Upper lobe of left lung (tissue), 6 donors: ENCODE results near the gene PAM. TPM values are rescaled to one million over a fixed set of nuclear protein-coding genes. Genes with fewer than 3 reads are reported as not detected.

Experiments used
- ATAC-seq, 2 donors: fragments of 200-7000 bp; cut with Tn5 transposase; one replicate each; pipeline ENCODE4 v1.9.1; 2022; ENCODE audit warnings: mild to moderate bottlenecking in 2 of 2, moderate library complexity in 2 of 2; ENCODE audit not compliant: low FRiP score in 2 of 2
- DNase-seq, 2 donors: peaks; one replicate each; pipeline ENCODE4 v3.0.0-alpha.2; 2019 to 2020
- H3K27ac ChIP-seq, 4 donors: fragments of 200-600 bp; sonication (generic); one replicate each; pipeline ENCODE4 v1.5.1; 2016 to 2019
- H3K27me3 ChIP-seq, 4 donors: fragments of 200-600 bp; sonication (generic); one replicate each; pipeline ENCODE4 v1.5.1; 2017 to 2019
- H3K36me3 ChIP-seq, 4 donors: fragments of 200-600 bp; sonication (generic); one replicate each; pipeline ENCODE4 v1.5.1; 2016 to 2019
- H3K4me1 ChIP-seq, 4 donors: fragments of 200-600 bp; sonication (generic); one replicate each; pipeline ENCODE4 v1.5.1; 2018 to 2019
- H3K4me3 ChIP-seq, 4 donors: fragments of 200-600 bp; sonication (generic); one replicate each; pipeline ENCODE4 v1.5.1; 2017 to 2019; ENCODE audit warnings: mild to moderate bottlenecking in 2 of 4, moderate library complexity in 1 of 4
- H3K9me3 ChIP-seq, 4 donors: fragments of 200-600 bp; sonication (generic); one replicate each; pipeline ENCODE4 v1.5.1; 2018 to 2019
- CTCF ChIP-seq, 6 experiments: fragments of 450-650 bp in 4 of 6; fragments of 200-600 bp in 2 of 6; sonication (generic) in 2 of 6; IDR thresholded peaks; one replicate each; pipeline ENCODE4 v1.5.1; 2016 to 2019; ENCODE audit warnings: antibody characterized with exemption in 6 of 6
- EP300 ChIP-seq, 4 donors: sonication (generic); formaldehyde crosslinking; IDR thresholded peaks; one replicate each; pipeline ENCODE4 v1.5.1; 2017; ENCODE audit warnings: antibody characterized with exemption in 4 of 4, control low read depth in 2 of 4
- POLR2A ChIP-seq, 4 donors: fragments of 450-650 bp; IDR thresholded peaks; one replicate each; pipeline ENCODE4 v1.5.1; 2016 to 2017; ENCODE audit warnings: antibody characterized with exemption in 4 of 4, mild to moderate bottlenecking in 2 of 4
- POLR2AphosphoS5 ChIP-seq, 2 donors: sonication (generic); formaldehyde crosslinking; IDR thresholded peaks; one replicate each; pipeline ENCODE4 v1.5.1; 2017; ENCODE audit warnings: antibody characterized with exemption in 2 of 2
- WGBS, 2 donors: methylation state at CpG; one replicate each; pipeline ENCODE4 v1.1.5; 2017 to 2018; 5-methylcytosine and 5-hydroxymethylcytosine counted together
- total RNA-seq, 6 donors: library from RNA; depleted of rRNA in 4 of 6; stranded (reverse); fragments of >200 nt in 4 of 6; gene quantifications; one replicate each; pipeline versions ENCODE4 v1.1.0 to v1.2.1, GENCODE V29; 2016 to 2021
- donor health status: DM: no; HTN: no; CAD: no; lungs with moderate emphysema.
- donor health status: DM: no; HTN: yes; CAD: no; lungs with severe emphysema.

Gene PAM
- total RNA-seq, 6 donors from 2014 or later, result 91.1 to 428 (median 212) TPM

GRCh38 chr5:102801371-102801770 lies 46.3 kb downstream of the PAM start:
- no peaks in the 10 kb centered on the region for H3K9me3 ChIP-seq
- no peak overlapping the region for H3K27ac ChIP-seq
- H3K4me1 ChIP-seq, result peaks cover 16 to 37% (median 25%) of the 10 kb centered on the region in 4 donors
- no peak for DNase-seq
- 29 to 36% methylated on average over 3 of the region's 3 CpGs for WGBS, 2 donors
- no peaks in the 10 kb centered on the region for H3K27me3 ChIP-seq
- no peak overlapping the region for H3K4me3 ChIP-seq
- TF ChIP-seq POLR2AphosphoS5 (IDR thresholded peaks at IDR 0.05), result no peak
- no peak for TF ChIP-seq CTCF (IDR thresholded peaks at IDR 0.05)
- no peak for ATAC-seq
- H3K36me3 ChIP-seq, result no peaks in the 10 kb centered on the region

- Histone ChIP-seq H3K4me1 (peaks cover 16 to 38% (median 27%) of the 10 kb centered on the region in 4 donors), H3K9me3 (no peaks in the 10 kb centered on the region), H3K4me3 (no peak overlapping the region), H3K36me3 (no peaks in the 10 kb centered on the region), H3K27me3 (no peaks in the 10 kb centered on the region), H3K27ac (no peak overlapping the region)
- 72 to 75% methylated on average over 6 of the region's 6 CpGs for WGBS, 2 donors
- TF ChIP-seq POLR2A (IDR thresholded peaks at IDR 0.05) (no peak), CTCF (IDR thresholded peaks at IDR 0.05) (no peak), POLR2AphosphoS5 (IDR thresholded peaks at IDR 0.05) (no peak), EP300 (IDR thresholded peaks at IDR 0.05) (no peak)
- DNase-seq, result no peak
- ATAC-seq, result no peak
Measured at GRCh38 chr5:102802708-102803458, 47.8 kb downstream of the PAM start.

- no peak for DNase-seq
- Histone ChIP-seq H3K4me3 (no peak overlapping the region), H3K36me3 (no peaks in the 10 kb centered on the region), H3K27ac (no peak overlapping the region), H3K4me1 (peaks cover 5 to 11% (median 6%) of the 10 kb centered on the region in 4 donors), H3K27me3 (no peaks in the 10 kb centered on the region), H3K9me3 (no peaks in the 10 kb centered on the region)
- no peak for TF ChIP-seq POLR2AphosphoS5 (IDR thresholded peaks at IDR 0.05)
- TF ChIP-seq CTCF (IDR thresholded peaks at IDR 0.05), result no peak
- no peak for TF ChIP-seq EP300 (IDR thresholded peaks at IDR 0.05)
- no peak for TF ChIP-seq POLR2A (IDR thresholded peaks at IDR 0.05)
- 67 to 84% methylated on average over 7 of the region's 7 CpGs for WGBS, 2 donors
- ATAC-seq, result no peak
Measured at GRCh38 chr5:102807878-102808502, 52.9 kb downstream of the PAM start.

GRCh38 chr5:102809033-102809432 lies 53.9 kb downstream of the PAM start:
- Histone ChIP-seq H3K4me3 (no peak overlapping the region), H3K36me3 (no peaks in the 10 kb centered on the region), H3K4me1 (peaks cover 3 to 11% (median 5%) of the 10 kb centered on the region in 4 donors), H3K9me3 (no peaks in the 10 kb centered on the region), H3K27me3 (no peaks in the 10 kb centered on the region), H3K27ac (no peak overlapping the region)
- DNase-seq (peak in 1 of 2 donors; percentile 39), ATAC-seq (peak in 1 of 2 donors; percentile 78)
- WGBS, 2 donors, result 84 to 88% methylated on average over 4 of the region's 4 CpGs
- TF ChIP-seq POLR2AphosphoS5 (IDR thresholded peaks at IDR 0.05), result no peak
- TF ChIP-seq POLR2A (IDR thresholded peaks at IDR 0.05), result no peak
- TF ChIP-seq CTCF (IDR thresholded peaks at IDR 0.05), result no peak
- TF ChIP-seq EP300 (IDR thresholded peaks at IDR 0.05), result no peak
